HG02943 (cell line): ENCODE results near the gene ETNPPL.
"Not testable (repeated sequence)": the region's sequence is repeated elsewhere in the genome, so short reads cannot be mapped to it uniquely, and the experiment has no call there.

Experiments used
- ATAC-seq: cut with Tn5 transposase; IDR thresholded peaks from one replicate; pipeline ENCODE4 v1.9.1; 2021; ENCODE audit warnings: mild to moderate bottlenecking, low read depth, moderate library complexity; ENCODE audit not compliant: unreplicated experiment

The ETNPPL gene

DNA sequence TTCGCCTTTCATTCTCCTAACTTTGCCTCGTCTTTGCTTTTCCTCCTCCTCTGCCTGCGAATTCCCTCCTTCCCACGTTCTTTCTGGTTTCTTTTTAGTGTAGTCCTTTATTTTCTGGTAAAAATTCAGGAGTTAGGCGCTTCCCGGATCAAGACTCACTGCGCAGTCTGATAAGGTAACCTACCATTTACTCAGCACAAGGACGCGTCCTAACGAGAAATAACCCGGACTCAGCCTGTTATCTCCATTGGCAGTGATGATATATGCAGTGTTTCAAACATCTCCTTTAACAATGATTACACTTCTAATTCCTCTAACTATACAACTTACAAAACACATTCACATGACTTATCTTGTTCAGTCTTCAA lies 357 bp upstream of the ETNPPL start:
- no peak for ATAC-seq

DNA sequence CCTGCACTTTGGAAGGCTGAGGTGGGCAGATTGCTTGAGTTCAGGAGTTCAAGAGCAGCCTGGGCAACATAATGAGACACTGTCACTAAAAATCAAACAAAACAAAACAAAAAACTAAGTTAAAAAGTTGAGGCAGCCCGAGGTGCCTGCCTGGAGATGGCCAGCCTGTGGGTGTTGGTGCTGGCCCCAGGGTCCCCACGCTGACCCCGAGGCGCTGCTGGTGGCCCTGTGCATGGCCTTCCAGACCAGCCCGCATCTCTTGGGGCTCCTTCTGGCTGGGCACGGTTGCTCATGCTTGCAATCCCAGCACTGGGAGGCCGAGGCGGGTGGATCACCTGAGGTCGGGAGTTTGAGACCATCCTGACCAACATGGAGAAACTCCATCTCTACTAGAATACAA lies 4.4 kb downstream of the ETNPPL start:
- ATAC-seq: no peak

DNA sequence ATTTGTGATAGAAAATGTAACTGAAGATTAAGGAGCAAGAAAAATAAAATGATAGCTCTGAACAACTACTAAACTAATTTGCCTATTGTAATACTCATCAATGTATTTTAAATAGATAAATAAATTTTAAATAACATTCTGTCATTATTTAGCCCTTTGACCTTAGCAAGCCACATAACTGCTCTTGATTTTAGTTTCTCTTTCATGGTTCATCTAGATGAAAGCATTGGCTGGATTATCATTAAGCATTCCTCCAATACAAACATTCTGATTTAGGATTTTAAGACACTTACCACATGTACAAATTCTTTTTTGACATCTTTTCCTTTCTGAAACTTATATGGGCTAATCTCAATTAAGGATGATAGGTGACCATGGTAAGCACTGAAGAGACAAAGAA lies 8.5 kb downstream of the ETNPPL start:
- ATAC-seq: no peak

DNA sequence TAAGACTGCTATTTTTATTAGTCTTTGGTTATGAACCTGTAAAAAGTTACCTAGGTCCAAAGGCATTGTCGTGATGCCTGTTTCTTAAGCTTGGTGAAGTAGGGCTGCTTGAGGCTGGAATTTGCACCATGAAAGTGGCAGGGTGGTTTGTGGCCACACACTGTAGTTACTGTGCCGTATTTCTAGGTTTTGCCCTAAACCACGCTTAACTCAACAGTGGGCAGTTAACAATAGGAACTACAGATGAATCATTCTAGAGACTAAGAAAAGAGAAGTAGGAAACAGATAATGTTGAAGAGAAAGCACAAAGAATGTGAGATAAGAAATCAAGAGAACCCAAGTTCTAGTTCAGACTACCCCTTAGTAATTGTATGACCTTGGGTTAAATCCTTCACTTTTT lies 11.5 kb downstream of the ETNPPL start:
- ATAC-seq: no peak

DNA sequence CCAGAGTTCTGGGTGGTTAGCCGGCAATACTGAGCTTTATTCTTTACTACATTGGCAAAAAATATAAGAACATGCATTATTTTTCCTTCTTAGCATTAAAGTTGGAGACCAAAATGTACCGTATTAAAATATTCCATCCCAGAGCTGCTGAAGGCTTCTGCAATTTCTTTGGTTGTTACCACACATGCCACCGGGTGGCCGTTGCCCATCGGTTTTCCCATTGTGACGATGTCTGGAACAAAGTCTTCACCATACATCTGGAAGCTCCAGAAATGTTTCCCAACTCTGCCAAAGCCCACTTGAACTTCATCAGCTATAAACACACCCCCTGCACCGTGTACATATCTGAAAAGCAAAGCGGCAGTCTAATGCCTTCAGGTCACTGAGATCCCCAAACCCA lies 13.7 kb downstream of the ETNPPL start:
- no peak for ATAC-seq

DNA sequence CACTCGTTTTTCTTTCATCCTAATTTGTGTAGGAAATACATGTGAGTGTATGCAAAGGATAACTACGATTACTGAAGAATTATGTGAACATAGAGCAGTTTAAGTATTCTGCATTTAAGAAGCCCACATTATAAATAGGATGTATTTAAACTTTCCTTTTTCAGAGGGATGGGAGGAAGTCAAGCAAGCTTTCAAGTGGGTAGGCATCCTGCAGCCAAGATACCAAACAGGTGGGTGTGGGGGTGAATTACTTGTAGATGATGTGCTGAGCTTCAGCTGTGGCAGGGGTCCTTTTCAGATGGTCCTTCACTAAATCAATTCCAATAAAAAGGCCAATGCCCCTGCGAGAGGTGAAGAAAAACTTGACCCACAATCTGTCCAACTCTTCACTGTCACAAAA lies 16.3 kb downstream of the ETNPPL start:
- no peak for ATAC-seq

DNA sequence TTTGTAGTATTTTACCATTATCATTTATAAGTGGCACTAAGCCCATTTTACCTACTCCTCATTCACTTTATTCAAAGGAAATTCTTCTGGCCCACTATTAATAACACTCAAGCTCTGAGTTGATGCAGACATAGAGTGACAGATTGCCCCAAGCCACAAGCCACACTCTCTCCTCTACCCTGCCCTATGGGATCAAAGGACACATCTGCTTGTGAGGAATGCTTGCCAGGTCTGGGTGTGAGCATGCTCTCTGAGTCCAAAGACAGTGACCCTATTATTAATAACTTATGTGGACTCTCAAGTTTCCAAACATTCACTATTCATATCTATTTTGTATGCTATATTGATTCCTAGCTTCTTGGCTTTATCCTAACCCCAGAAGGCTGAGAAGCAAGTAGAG lies 18.5 kb downstream of the ETNPPL start:
- no peak for ATAC-seq

DNA sequence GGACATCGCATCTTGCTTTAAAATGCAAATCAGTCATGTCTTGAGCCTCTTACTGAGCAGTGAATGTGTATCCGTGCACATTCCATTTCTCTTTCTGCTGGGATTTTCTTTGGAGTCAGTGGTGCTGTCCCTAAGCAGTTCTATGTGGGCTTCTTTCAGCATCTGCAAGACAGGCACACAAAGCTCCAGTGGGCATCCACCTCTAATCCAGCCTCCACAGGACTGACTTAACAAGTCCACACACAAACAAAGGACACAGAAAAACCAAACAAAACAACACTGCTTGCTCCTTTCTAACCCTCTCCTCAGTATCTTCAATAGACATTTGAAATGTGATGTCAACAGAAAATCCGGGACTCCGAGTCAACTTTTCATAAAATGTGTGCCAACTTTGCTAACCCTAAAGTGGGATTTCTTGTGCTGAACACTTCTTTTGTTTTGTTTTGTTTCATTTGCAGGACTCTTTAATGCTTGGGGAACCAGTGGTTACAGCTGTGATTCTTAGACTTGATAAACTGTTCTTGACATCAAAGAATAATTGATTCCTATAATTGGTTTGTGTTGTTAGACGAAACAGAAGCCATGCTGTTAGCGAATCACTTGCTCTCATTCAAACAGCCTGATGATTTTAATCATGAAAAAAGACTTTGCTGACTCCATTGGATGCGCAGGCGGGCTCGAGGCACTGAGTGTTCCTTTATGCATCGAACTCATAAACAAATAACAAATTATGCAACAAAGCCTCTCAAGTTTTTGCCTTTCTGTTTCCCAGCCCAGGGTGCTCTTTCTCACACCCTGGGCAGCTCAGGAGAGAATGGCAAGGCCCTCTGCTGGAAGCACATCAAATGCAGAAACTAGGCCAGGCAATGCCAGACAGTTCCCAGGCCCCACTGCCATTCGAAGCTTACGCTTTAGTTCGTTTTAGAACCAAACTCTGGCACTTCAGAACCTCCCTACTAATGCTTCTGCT lies 20.1 kb downstream of the ETNPPL start:
- no peak for ATAC-seq

DNA sequence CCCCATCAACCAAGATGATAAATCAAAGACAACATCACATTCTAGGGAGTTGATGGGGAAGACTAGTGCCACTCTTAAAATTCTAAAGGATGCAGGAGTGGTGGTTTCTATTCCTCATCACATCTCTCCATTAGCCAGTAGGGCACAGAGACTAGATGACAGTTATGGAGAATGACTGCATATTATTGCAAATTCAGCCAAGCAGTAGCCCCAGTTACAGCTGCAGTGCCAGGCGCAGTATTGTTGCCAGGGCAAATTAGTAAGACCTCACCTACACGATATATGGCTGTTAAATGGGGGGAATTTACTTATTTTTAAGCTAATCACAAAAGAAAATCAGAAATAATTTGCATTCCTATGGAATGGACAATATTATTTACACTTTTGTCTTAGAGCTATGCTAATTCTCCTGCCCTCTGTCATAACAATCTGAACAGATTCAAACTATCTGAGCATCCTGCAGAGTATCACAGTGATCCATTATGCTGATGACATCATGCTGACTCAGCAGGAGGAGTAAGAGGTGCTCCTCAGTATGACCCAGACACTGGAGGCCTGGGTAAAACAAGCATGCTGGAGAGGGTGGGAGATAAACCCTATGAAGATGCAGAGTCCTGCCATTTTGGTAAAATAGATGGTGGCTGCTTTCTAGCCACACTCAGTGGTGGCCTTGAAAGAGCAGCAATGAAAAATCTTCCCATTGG lies 24.7 kb downstream of the ETNPPL start:
- no peak for ATAC-seq

DNA sequence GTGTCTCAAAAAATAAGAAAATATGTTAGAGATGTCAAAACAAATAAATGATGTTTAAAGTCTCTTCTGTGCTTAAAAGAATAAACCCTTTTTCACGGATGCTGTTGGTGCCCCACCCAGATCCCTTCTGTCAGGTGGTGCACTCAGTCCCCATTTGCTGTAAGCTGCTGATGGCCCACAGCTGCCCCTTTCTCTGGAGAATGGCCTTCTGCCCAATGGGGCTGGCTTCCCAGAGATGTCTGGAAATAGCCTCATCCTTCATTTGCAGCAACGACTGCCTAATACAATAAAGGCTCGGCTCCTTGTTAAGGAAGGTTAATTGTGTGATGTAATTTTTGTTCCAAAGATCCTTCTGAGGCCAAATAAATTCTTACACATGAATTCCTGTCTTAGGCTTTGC lies 31.8 kb downstream of the ETNPPL start:
- no peak for ATAC-seq

DNA sequence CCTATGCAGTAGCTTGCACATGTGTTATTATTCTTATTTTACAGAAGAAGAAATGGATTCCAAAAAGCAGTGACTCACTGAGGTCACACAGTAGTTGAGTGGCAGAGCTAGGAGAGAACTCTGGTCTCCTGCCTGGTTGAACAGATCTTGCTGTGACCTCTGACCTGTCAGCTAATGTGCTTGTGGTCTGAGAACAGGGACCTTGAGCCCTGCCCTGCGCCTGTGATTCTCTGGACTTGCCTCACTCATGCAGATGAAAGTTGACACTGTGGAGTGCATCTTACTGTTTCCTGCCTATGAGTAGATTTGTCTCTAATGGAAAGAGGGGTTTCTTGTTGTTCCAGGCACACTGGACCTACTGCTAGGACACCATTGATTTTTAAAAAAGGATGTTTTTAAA lies 32.3 kb downstream of the ETNPPL start:
- no peak for ATAC-seq

DNA sequence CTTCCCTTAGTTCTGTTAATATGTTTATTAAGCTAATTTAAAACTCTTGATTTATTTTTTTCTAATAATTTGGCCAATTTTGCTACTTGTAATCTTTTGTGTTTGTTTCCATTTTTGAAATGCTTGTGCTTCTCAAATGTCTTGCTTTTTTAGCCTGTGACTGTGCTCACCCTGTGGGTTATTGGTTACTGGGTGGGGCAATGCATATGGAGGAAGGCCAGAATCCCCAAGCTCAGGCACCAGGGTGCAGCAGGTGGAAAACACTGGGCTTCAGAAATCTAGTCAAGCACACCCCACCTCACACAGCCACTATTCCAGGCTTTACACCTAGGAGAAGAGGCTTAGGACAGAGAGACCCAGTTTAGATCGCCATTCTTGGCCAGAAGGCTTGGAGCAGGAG lies 33.1 kb downstream of the ETNPPL start:
- ATAC-seq: no peak

DNA sequence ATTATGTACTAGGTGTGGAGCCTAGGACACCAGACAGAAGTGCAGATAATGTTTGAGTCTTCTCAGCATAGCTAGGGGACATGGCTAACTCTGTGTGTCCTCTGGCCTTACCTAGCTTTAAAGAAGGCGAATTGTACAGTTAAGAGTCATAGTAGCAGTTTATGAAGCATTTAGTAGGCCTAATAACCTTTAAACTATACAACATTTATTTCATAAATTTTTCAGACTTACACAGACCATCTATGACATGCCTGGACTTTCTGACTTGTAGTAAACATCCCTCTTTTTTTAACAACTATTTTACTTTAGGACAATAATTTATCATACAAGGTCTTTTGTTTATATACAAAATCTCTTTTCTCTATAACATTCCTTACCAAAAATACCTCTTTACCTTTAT lies 37.4 kb downstream of the ETNPPL start:
- ATAC-seq: no peak

DNA sequence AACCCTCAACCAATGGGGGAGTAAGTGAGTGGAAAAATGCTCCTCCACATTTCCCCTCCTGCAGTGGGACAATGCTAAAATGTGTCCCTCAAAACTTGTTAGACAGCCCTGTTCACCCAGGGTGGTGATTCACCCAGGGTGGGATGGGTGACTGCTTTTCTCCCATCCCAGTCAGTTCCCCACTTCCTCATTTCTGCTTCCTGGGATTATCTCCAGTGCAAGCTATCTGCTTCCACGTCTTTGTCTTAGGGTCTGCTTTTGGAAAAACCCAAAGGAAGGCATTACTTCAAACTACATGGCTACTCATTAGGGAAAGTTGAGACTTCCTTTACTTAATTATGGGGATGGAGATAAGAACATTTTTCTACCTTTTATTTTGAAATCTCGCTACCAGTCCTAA lies 45.5 kb downstream of the ETNPPL start:
- ATAC-seq: no peak

DNA sequence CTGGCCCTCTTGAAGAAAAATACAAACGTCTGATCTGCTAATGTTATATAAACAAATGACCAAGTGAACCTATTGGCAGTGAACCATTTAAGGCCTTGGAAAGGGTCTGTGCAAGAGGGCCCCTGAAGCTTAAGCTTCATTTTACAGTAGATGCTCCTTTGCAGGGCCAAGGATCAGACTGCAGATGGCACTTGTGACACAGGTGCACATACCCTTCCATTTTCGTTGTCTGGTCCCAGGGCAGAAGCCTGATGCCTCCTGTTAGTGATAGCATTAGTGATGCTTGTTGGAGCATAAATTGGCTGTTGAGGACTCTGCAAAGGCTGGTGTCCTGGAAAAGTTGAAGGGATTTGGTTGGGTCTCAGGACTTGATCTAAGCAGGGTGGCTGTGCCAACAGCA lies 46.5 kb downstream of the ETNPPL start:
- ATAC-seq: no peak

DNA sequence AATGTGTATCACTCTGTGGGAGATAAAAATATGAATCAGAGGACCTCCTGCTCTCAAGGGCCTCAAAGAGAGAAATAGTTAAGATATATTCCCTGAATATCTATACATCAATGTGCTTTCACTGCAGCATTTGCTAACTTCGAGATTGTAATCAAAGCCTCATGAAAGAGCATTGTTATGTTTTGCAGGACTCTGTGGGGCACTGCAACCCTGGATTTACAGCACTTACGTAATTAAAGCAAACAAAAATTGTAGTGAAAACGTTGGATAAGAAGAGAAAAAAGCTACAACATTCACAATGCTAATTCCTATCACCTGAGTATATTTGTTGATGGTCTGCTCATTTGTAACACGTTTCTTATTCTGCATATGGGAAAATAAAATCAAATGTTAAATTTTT lies 48.0 kb downstream of the ETNPPL start:
- ATAC-seq: no peak

DNA sequence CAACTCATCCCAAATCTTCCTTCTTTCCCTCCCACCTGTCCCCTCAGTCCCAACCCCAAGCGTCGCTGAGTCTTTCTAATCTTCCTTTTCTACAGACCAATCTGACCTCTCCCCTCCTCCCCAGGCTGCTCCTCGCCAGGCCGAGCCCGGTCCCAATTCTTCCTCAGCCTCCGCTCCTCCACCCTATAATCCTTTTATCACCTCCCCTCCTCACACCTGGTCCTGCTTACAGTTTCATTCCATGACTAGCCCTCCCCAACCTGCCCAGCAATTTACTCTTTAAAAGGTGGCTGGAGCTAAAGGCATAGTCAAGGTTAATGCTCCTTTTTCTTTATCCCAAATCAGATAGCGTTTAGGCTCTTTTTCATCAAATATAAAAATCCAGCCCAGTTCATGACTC lies 52.3 kb downstream of the ETNPPL start:
- not testable (repeated sequence) for ATAC-seq

DNA sequence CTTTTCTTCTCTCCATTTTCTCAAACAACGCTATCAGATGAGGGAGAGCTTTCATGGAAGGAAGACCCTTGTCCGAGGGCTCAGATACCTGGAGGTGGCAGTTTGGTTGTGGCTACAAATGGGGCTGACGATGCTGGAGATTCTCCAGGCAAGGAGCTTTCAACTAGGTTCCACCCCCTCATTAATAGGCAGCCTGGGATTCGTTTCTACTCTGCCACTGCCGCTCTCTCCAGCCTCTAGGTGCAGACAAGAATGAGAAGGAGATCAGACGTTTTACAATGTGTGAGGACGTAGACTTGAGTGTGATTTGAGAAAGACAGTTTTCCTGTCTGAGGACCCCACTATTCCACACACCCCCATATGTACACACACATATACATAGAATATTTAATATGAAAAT lies 53.1 kb downstream of the ETNPPL start:
- no peak for ATAC-seq

DNA sequence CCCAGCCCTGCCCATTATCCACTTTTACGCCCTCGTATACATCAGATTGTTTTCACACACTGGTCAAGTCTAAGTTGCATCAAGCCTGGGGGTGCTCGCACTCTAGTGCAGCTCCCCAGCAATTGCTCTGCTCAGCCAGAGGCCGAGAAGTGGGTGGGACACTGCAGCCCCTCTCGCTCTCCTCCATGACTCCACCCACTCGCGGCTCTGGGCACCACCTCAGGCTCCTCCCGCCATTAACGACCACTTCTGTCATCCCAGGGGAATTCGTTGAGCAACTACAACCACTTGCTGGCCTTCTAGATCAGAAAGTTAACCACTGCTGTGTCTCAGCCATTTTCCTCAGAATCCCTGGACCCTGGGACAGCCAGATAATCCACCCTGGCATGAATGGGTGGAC lies 53.6 kb downstream of the ETNPPL start:
- ATAC-seq: no peak

DNA sequence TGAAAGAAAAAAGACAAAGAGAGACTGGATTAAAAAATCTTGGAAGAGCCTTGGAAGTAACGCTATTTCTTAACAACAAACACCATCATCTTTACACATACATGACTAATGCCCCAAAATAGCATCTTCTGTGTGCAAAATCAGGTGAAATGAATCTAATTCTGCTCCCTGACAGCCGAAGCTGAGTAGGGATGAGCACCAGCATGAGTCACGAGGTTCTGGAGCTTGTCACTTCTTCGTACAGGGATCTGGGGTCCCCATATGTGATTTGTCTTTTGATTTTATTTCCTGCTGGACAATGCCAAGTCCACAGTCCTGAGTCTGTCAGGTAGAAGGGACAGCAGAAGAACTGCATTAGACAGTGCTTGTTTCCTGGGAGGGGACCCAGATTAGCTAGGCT lies 56.6 kb downstream of the ETNPPL start:
- no peak for ATAC-seq

DNA sequence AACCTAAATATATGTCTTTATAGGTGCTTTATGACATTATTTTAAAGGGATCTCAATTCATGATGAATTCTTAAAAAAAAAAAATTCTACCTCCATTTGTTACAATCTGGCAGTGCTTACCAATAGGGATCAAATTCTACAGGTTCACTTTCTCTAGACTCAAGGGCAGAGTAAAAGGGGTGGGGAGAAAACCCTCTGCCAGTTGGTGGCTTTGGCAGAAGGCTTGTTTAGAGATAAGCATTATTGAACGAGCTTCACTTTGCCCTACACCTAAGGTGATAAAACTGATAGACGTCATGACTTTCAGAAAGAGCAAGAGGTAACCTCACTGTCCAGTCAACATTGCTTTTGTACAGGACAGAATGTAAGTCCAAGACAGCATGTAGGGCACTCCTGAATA lies 58.9 kb downstream of the ETNPPL start:
- no peak for ATAC-seq

DNA sequence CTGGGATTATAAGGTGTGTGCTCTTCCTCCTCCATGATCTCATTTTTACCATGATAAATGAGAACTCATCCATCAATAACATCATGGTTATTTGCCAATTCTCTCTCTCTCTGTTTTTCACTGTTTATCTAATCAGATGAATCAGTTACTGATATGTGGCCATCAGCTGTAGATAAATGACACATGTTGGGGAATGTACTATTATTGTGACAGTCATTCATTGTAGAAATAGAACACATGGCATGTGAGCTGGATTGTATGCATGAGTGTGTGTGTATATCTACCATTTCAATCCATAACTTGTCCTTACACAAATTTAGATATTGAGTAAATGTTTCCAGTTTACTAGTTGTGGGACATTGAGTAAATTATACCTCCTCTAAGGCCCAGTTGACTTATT lies 59.5 kb downstream of the ETNPPL start:
- no peak for ATAC-seq
